GM12874 (cell line): ENCODE data around the gene CCND1.

Source experiments
- CTCF ChIP-seq: IDR thresholded peaks from 2 replicates; pipeline ENCODE4 v1.5.1; 2011; ENCODE audit warnings: low read depth, mild to moderate bottlenecking, control low read depth, low read length, moderate library complexity; ENCODE audit not compliant: insufficient read depth

The CCND1 gene

GRCh38 chr11:69685348-69685747, 44.4 kb downstream of the CCND1 start:
- TF ChIP-seq CTCF = no peak

GRCh38 chr11:69686452-69686851, 45.5 kb downstream of the CCND1 start:
- no peak for TF ChIP-seq CTCF

- no peak for TF ChIP-seq CTCF
Measured at GRCh38 chr11:69686856-69687255, 45.9 kb downstream of the CCND1 start.

- no peak for TF ChIP-seq CTCF
Measured at GRCh38 chr11:69689484-69690319, 48.7 kb downstream of the CCND1 start.

- TF ChIP-seq CTCF = no peak
Measured at GRCh38 chr11:69691463-69691862, 50.5 kb downstream of the CCND1 start.

- TF ChIP-seq CTCF = no peak
Measured at GRCh38 chr11:69692422-69692821, 51.5 kb downstream of the CCND1 start.

GRCh38 chr11:69694781-69695180, 53.8 kb downstream of the CCND1 start:
- TF ChIP-seq CTCF = no peak
